Left lobe of liver (tissue), 2 donors: ENCODE data around the gene DDA1. TPM values are rescaled to one million over a fixed set of nuclear protein-coding genes. Genes with fewer than 3 reads are reported as not detected.
"Not testable (repeated sequence)": the region's sequence is repeated elsewhere in the genome, so short reads cannot be mapped to it uniquely, and the experiment has no call there.

Experiments used
- ATAC-seq: fragments of 200-7000 bp; cut with Tn5 transposase; one replicate; pipeline ENCODE4 v1.9.1; 2020; ENCODE audit warnings: mild to moderate bottlenecking, moderate library complexity
- DNase-seq: peaks from one replicate; pipeline ENCODE4 v3.0.0-alpha.2; 2020; ENCODE audit warnings: low spot score
- total RNA-seq: library from RNA; stranded (reverse); gene quantifications from one replicate; pipeline ENCODE4 v1.2.1, GENCODE V29; 2021
- donor health status: DM: no; HTN: no; CAD: no; lungs with moderate emphysema.
- donor health status: DM: no; HTN: yes; CAD: no.

Gene DDA1
- total RNA-seq, result 10.9 TPM

- ATAC-seq, result peak; percentile 76
- DNase-seq, result peak; percentile 99
Observed at GRCh38 chr19:17309198-17309964, at the start of gene DDA1. DDA1 (plus strand) TSS chr19:17309563; CDS start chr19:17309655, 92 bp downstream.

GRCh38 chr19:17259934-17260333 is 49.4 kb upstream of the DDA1 start:
- DNase-seq (no peak), ATAC-seq (no peak)

GRCh38 chr19:17260842-17261325 is 48.5 kb upstream of the DDA1 start:
- DNase-seq (peak; percentile 84), ATAC-seq (peak; percentile 99)

- DNase-seq (no peak), ATAC-seq (no peak)
Observed at GRCh38 chr19:17262557-17262956, 46.8 kb upstream of the DDA1 start.

- no peak for ATAC-seq
- no peak for DNase-seq
Observed at GRCh38 chr19:17263712-17264640, 45.4 kb upstream of the DDA1 start.

- no peak for DNase-seq
- no peak for ATAC-seq
Observed at GRCh38 chr19:17264641-17264979, 44.8 kb upstream of the DDA1 start, which contains the start of gene USHBP1. USHBP1 (minus strand) TSS chr19:17264745; CDS start chr19:17264299, 446 bp downstream.

GRCh38 chr19:17266026-17266425 is 43.3 kb upstream of the DDA1 start:
- ATAC-seq (no peak), DNase-seq (no peak)

- ATAC-seq, result no peak
- DNase-seq, result no peak
Observed at GRCh38 chr19:17266589-17266974, 42.8 kb upstream of the DDA1 start.

- ATAC-seq, result peak; percentile 96
- DNase-seq, result peak; percentile 97
Observed at GRCh38 chr19:17266975-17267788, 42.2 kb upstream of the DDA1 start, which contains the start of gene BABAM1. BABAM1 (plus strand) TSS chr19:17267443; CDS start chr19:17268807, 1,364 bp downstream.

- DNase-seq (no peak), ATAC-seq (no peak)
Observed at GRCh38 chr19:17268754-17269153, 40.6 kb upstream of the DDA1 start.

GRCh38 chr19:17274892-17275291 is 34.5 kb upstream of the DDA1 start:
- not testable (repeated sequence) for ATAC-seq, DNase-seq

- ATAC-seq, result no peak
Observed at GRCh38 chr19:17275441-17276175, 33.8 kb upstream of the DDA1 start.

GRCh38 chr19:17279436-17279835 is 29.9 kb upstream of the DDA1 start:
- ATAC-seq (no peak), DNase-seq (no peak)

More at GRCh38 chr19:17275441-17276175, 33.8 kb upstream of the DDA1 start:
- no peak for DNase-seq

- DNase-seq, result no peak
- peak; percentile 6 for ATAC-seq
Observed at GRCh38 chr19:17281391-17282304, 27.7 kb upstream of the DDA1 start, which contains the start of gene ANKLE1. ANKLE1 (plus strand) TSS chr19:17281901; CDS start chr19:17281921, 20 bp downstream.

GRCh38 chr19:17282488-17283125 is 26.8 kb upstream of the DDA1 start:
- peak; percentile 84 for DNase-seq
- ATAC-seq, result peak; percentile 99

- no peak for DNase-seq
- no peak for ATAC-seq
Observed at GRCh38 chr19:17283504-17283996, 25.8 kb upstream of the DDA1 start.

- ATAC-seq, result no peak
- no peak for DNase-seq
Observed at GRCh38 chr19:17285415-17286135, 23.8 kb upstream of the DDA1 start.
